CD4-positive, alpha-beta T cell treated with Interleukin-15 for 4 hours (primary cell): Measurements from ENCODE around the gene C11orf97.
"Not testable (repeated sequence)": the region's sequence is repeated elsewhere in the genome, so short reads cannot be mapped to it uniquely, and the experiment has no call there.

Experiments used
- DNase-seq: peaks from one replicate; pipeline ENCODE4 v3.0.0-alpha.2; 2020; ENCODE audit warnings: low spot score

The C11orf97 gene

GRCh38 chr11:94557992-94558391 is 45.7 kb downstream of the C11orf97 start:
- no peak for DNase-seq

- DNase-seq = no peak
Measured at GRCh38 chr11:94558468-94558867, 46.2 kb downstream of the C11orf97 start.

GRCh38 chr11:94558932-94559331 is 46.7 kb downstream of the C11orf97 start:
- DNase-seq = no peak

- DNase-seq = no peak
Measured at GRCh38 chr11:94559361-94559760, 47.1 kb downstream of the C11orf97 start.

GRCh38 chr11:94560834-94561233 is 48.6 kb downstream of the C11orf97 start:
- no peak for DNase-seq

GRCh38 chr11:94563176-94563847 is 51.1 kb downstream of the C11orf97 start:
- no peak for DNase-seq

- no peak for DNase-seq
Measured at GRCh38 chr11:94563848-94564467, 51.7 kb downstream of the C11orf97 start.

GRCh38 chr11:94567181-94567670 is 55.0 kb downstream of the C11orf97 start, which contains the start of gene PIWIL4:
Gene PIWIL4 (plus strand): TSS chr11:94567368. CDS start chr11:94567519, 151 bp downstream.
- DNase-seq = no peak

GRCh38 chr11:94568200-94568599 is 55.9 kb downstream of the C11orf97 start:
- no peak for DNase-seq

- DNase-seq = no peak
Measured at GRCh38 chr11:94568717-94569116, 56.5 kb downstream of the C11orf97 start.

- not testable (repeated sequence) for DNase-seq
Measured at GRCh38 chr11:94572975-94573374, 60.7 kb downstream of the C11orf97 start.

- no peak for DNase-seq
Measured at GRCh38 chr11:94574193-94574961, 62.1 kb downstream of the C11orf97 start.

- DNase-seq = no peak
Measured at GRCh38 chr11:94576306-94576705, 64.0 kb downstream of the C11orf97 start.

GRCh38 chr11:94577841-94578240 is 65.6 kb downstream of the C11orf97 start:
- no peak for DNase-seq
